ENCODE results near the gene C1orf94. TPM values are rescaled to one million over a fixed set of nuclear protein-coding genes. Genes with fewer than 3 reads are reported as not detected.

The C1orf94 gene
- polyA plus RNA-seq, 1 donor (not counting 4 experiments of a cell fraction or from before 2014, with no cell fraction given), result 0.05 TPM

GRCh38 chr1:34235594-34235993, 58.9 kb downstream of the C1orf94 start:
- H2AFZ ChIP-seq (ENCODE audit: control insufficient read depth, low read length), result no peak overlapping the region
- H3K36me3 ChIP-seq (ENCODE audit: control insufficient read depth in 2 of 2, extremely low read depth in 1 of 2, insufficient read depth in 2 of 2, low read length in 2 of 2), result no peaks in the 10 kb centered on the region
- no peaks in the 10 kb centered on the region for H3K79me2 ChIP-seq (ENCODE audit: control insufficient read depth, insufficient read depth, low read length)
- H3K4me3 ChIP-seq (ENCODE audit: control insufficient read depth in 2 of 3, extremely low read depth in 1 of 3, insufficient read depth in 2 of 3, low read depth in 1 of 3, low read length in 3 of 3), result no peak overlapping the region
- no peak for FAIRE-seq
- no peak overlapping the region for H3K4me2 ChIP-seq (ENCODE audit: control insufficient read depth, extremely low read depth, insufficient read depth, low read depth, low read length)
- no peak overlapping the region for H3K27ac ChIP-seq (ENCODE audit: control insufficient read depth, insufficient read depth, low read length)
- TF ChIP-seq EZH2 (IDR thresholded peaks at IDR 0.05; ENCODE audit: low read length) (no peak), CTCF (optimal IDR thresholded peaks at IDR 0.05 in 1 of 3, IDR thresholded peaks at IDR 0.05 in 1 of 3, conservative IDR thresholded peaks at IDR 0.05 in 1 of 3; ENCODE audit: extremely low read depth in 1 of 3, insufficient read depth in 2 of 3, low read length in 3 of 3) (no peak)
- no peaks in the 10 kb centered on the region for H3K9me1 ChIP-seq (ENCODE audit: control insufficient read depth, extremely low read depth, insufficient read depth, low read length)
- DNase-seq (ENCODE audit: low read depth, low spot score), result no peak
- H3K9me3 ChIP-seq (ENCODE audit: control insufficient read depth, low read depth, low read length), result no peaks in the 10 kb centered on the region
- dilution Hi-C loops (cut with MboI; ENCODE audit: extremely low pct_ligation_motif_present, low sequenced_read_pairs), result no loop called here
- no peaks in the 10 kb centered on the region for H4K20me1 ChIP-seq (ENCODE audit: control insufficient read depth, extremely low read depth, insufficient read depth, low read length)
- no peaks in the 10 kb centered on the region for H3K4me1 ChIP-seq (ENCODE audit: control insufficient read depth, extremely low read depth, insufficient read depth, low read length)
- H3K9ac ChIP-seq (ENCODE audit: control insufficient read depth, extremely low read depth, insufficient read depth, low read length), result no peak overlapping the region
- H3K27me3 ChIP-seq (ENCODE audit: control insufficient read depth, extremely low read depth, insufficient read depth, low read length), result peaks cover 12% of the 10 kb centered on the region

GRCh38 chr1:34236089-34236488, 59.4 kb downstream of the C1orf94 start:
- H3K79me2 ChIP-seq (ENCODE audit: control insufficient read depth, insufficient read depth, low read length), result no peaks in the 10 kb centered on the region
- dilution Hi-C loops (cut with MboI; ENCODE audit: extremely low pct_ligation_motif_present, low sequenced_read_pairs), result no loop called here
- no peak overlapping the region for H3K4me3 ChIP-seq (ENCODE audit: control insufficient read depth in 2 of 3, extremely low read depth in 1 of 3, insufficient read depth in 2 of 3, low read depth in 1 of 3, low read length in 3 of 3)
- no peaks in the 10 kb centered on the region for H4K20me1 ChIP-seq (ENCODE audit: control insufficient read depth, extremely low read depth, insufficient read depth, low read length)
- H3K4me2 ChIP-seq (ENCODE audit: control insufficient read depth, extremely low read depth, insufficient read depth, low read depth, low read length), result no peak overlapping the region
- TF ChIP-seq CTCF (optimal IDR thresholded peaks at IDR 0.05 in 1 of 3, IDR thresholded peaks at IDR 0.05 in 1 of 3, conservative IDR thresholded peaks at IDR 0.05 in 1 of 3; ENCODE audit: extremely low read depth in 1 of 3, insufficient read depth in 2 of 3, low read length in 3 of 3) (no peak), EZH2 (IDR thresholded peaks at IDR 0.05; ENCODE audit: low read length) (no peak)
- DNase-seq (ENCODE audit: low read depth, low spot score) (no peak), FAIRE-seq (no peak)
- H3K4me1 ChIP-seq (ENCODE audit: control insufficient read depth, extremely low read depth, insufficient read depth, low read length), result no peaks in the 10 kb centered on the region
- no peak overlapping the region for H2AFZ ChIP-seq (ENCODE audit: control insufficient read depth, low read length)
- peaks cover 7% of the 10 kb centered on the region for H3K27me3 ChIP-seq (ENCODE audit: control insufficient read depth, extremely low read depth, insufficient read depth, low read length)
- no peaks in the 10 kb centered on the region for H3K36me3 ChIP-seq (ENCODE audit: control insufficient read depth in 2 of 2, extremely low read depth in 1 of 2, insufficient read depth in 2 of 2, low read length in 2 of 2)
- no peaks in the 10 kb centered on the region for H3K9me3 ChIP-seq (ENCODE audit: control insufficient read depth, low read depth, low read length)
- no peak overlapping the region for H3K9ac ChIP-seq (ENCODE audit: control insufficient read depth, extremely low read depth, insufficient read depth, low read length)
- H3K9me1 ChIP-seq (ENCODE audit: control insufficient read depth, extremely low read depth, insufficient read depth, low read length), result no peaks in the 10 kb centered on the region
- H3K27ac ChIP-seq (ENCODE audit: control insufficient read depth, insufficient read depth, low read length), result no peak overlapping the region

Data from keratinocyte (primary cell).